Tibial nerve (tissue), 4 donors: ENCODE measurements around the gene ETV6. TPM values are rescaled to one million over a fixed set of nuclear protein-coding genes. Genes with fewer than 3 reads are reported as not detected.

ENCODE experiments used
- DNase-seq, 2 donors: peaks; one replicate each; pipeline ENCODE4 v3.0.0-alpha.2; 2019; ENCODE audit warnings: low spot score in 2 of 2
- H3K27ac ChIP-seq, 4 donors: fragments of 200-600 bp; sonication (generic) in 3 of 4; one replicate each; pipeline ENCODE4 v1.5.1; 2017 to 2019; ENCODE audit warnings: mild to moderate bottlenecking in 1 of 4
- H3K27me3 ChIP-seq, 2 donors: fragments of 200-600 bp; sonication (generic) in 1 of 2; one replicate each; pipeline versions ENCODE4 v1.5.1 to v1.6.0; 2017 to 2019
- H3K36me3 ChIP-seq, 3 donors: fragments of 200-600 bp; sonication (generic); one replicate each; pipeline ENCODE4 v1.5.1; 2018 to 2019
- H3K4me1 ChIP-seq, 4 donors: fragments of 200-600 bp; sonication (generic) in 3 of 4; one replicate each; pipeline ENCODE4 v1.5.1; 2017 to 2019
- H3K4me3 ChIP-seq, 4 donors: fragments of 200-600 bp; sonication (generic) in 3 of 4; one replicate each; pipeline ENCODE4 v1.5.1; 2017 to 2019; ENCODE audit warnings: mild to moderate bottlenecking in 1 of 4, moderate library complexity in 1 of 4
- H3K9me3 ChIP-seq, 4 donors: fragments of 200-600 bp; sonication (generic) in 3 of 4; one replicate each; pipeline ENCODE4 v1.5.1; 2017 to 2019
- EP300 ChIP-seq, 2 donors: sonication (generic); formaldehyde crosslinking; IDR thresholded peaks; one replicate each; pipeline ENCODE4 v1.6.1; 2017; ENCODE audit warnings: antibody characterized with exemption in 2 of 2, mild to moderate bottlenecking in 1 of 2
- POLR2A ChIP-seq, 2 donors: fragments of 450-650 bp; IDR thresholded peaks; one replicate each; pipeline ENCODE4 v1.6.1; 2017; ENCODE audit warnings: antibody characterized with exemption in 2 of 2, mild to moderate bottlenecking in 2 of 2, moderate library complexity in 2 of 2
- WGBS, 2 donors: methylation state at CpG; one replicate each; pipeline ENCODE4 v1.1.5; 2018; 5-methylcytosine and 5-hydroxymethylcytosine counted together
- total RNA-seq, 4 donors: library from RNA; depleted of rRNA; stranded (reverse); fragments of >200 nt; gene quantifications; one replicate each; pipeline ENCODE4 v1.1.0, GENCODE V29; 2016
- TF ChIP-seq, protein P1 (sequence below), 5 experiments: fragments of 200-600 bp in 3 of 5; fragments of 450-650 bp in 2 of 5; sonication (generic) in 3 of 5; IDR thresholded peaks; one replicate each; pipeline ENCODE4 v1.5.1; 2016 to 2019; ENCODE audit warnings: antibody characterized with exemption in 5 of 5, mild to moderate bottlenecking in 3 of 5, moderate library complexity in 2 of 5

Gene ETV6
- total RNA-seq, 4 donors from 2014 or later = 6.7 to 14.1 (median 8.3) TPM

DNA sequence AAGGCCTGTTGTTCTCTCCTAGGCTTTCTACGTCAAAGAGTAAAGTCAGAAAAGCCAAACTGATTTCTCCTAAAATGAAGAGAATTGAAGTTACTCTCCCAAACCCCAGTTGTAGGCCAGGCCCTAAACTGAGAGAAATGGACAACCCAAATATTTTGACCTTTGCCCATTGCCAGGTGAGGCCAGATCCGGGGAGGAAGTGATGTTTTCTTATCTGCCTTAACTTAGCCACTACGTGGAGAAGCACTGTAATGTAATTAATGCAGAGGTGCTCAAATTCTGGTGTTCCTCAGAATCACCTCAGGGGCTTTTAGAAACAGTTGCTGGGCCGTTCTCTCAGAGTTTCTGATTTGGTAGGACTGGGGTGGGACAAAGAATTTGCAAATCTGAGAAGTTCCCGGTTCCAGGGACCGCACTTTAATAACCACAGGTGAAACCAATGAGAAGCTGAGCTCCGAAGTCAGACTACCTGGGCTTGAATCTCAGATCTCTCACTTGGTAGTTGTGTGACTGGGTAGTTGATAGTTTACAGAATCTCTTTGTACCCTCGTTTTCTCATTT, 73.2 kb downstream of the ETV6 start:
- TF ChIP-seq, protein P1, sequence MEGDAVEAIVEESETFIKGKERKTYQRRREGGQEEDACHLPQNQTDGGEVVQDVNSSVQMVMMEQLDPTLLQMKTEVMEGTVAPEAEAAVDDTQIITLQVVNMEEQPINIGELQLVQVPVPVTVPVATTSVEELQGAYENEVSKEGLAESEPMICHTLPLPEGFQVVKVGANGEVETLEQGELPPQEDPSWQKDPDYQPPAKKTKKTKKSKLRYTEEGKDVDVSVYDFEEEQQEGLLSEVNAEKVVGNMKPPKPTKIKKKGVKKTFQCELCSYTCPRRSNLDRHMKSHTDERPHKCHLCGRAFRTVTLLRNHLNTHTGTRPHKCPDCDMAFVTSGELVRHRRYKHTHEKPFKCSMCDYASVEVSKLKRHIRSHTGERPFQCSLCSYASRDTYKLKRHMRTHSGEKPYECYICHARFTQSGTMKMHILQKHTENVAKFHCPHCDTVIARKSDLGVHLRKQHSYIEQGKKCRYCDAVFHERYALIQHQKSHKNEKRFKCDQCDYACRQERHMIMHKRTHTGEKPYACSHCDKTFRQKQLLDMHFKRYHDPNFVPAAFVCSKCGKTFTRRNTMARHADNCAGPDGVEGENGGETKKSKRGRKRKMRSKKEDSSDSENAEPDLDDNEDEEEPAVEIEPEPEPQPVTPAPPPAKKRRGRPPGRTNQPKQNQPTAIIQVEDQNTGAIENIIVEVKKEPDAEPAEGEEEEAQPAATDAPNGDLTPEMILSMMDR (IDR thresholded peaks at IDR 0.05) = no peak
- TF ChIP-seq POLR2A (IDR thresholded peaks at IDR 0.05) (no peak), EP300 (IDR thresholded peaks at IDR 0.05) (no peak)
- Histone ChIP-seq H3K9me3 (no peaks in the 10 kb centered on the region), H3K36me3 (no peaks in the 10 kb centered on the region), H3K27ac (no peak overlapping the region), H3K27me3 (no peaks in the 10 kb centered on the region), H3K4me1 (peaks cover 0 to 32% (median 22%) of the 10 kb centered on the region in 4 donors), H3K4me3 (no peak overlapping the region)
- WGBS, 2 donors = 73 to 80% methylated on average over 8 of the region's 8 CpGs
- no peak for DNase-seq

DNA sequence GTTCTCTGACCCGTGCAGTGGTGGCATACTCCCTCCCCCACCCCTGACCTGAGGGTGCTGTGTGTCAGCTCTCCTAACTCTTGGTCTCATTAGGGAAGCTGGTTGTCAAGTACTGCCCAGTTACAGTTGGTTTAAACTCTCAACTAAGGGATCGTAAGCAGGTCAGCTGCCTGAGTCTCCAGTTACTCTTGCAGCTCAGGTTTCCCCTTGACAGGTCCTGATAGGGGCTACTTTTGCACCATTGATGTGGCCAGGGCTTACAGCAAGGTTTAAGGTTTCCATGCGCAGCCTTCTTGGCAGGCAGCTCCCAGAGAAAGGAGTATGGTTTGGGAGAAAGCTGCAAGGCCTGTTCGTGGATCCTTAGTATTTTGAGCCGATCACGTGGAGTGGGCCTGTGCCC, 74.5 kb downstream of the ETV6 start:
- no peak for DNase-seq
- H3K27ac ChIP-seq = no peak overlapping the region
- H3K4me1 ChIP-seq = peaks cover 0 to 31% (median 24%) of the 10 kb centered on the region in 4 donors
- WGBS, 2 donors = 70 to 74% methylated on average over 6 of the region's 6 CpGs
- no peaks in the 10 kb centered on the region for H3K9me3 ChIP-seq
- H3K36me3 ChIP-seq = no peaks in the 10 kb centered on the region
- no peaks in the 10 kb centered on the region for H3K27me3 ChIP-seq
- TF ChIP-seq EP300 (IDR thresholded peaks at IDR 0.05) (no peak), POLR2A (IDR thresholded peaks at IDR 0.05) (no peak)
- TF ChIP-seq, protein P1 (IDR thresholded peaks at IDR 0.05) = no peak
- H3K4me3 ChIP-seq = no peak overlapping the region

DNA sequence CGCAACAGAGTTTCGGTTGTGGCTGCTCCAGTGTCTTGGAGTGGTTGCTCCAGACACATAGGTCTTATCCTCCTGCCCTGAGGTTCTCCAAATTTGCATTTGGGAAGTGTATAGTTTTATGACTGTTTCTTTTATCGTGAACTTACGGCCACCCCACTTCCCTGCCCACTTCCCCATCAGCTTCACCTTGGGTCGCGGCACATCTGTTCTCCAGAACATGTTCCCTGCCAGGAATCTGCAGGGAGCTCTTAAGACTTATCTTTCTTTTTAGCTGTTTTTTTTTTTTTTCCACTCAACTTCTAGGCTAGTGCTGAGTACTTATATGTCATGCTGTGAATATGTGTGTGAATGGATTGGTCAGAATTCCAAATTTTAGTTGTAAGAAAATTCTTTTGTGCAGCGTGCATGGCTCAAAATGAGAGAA, 75.4 kb downstream of the ETV6 start:
- H3K27ac ChIP-seq = no peak overlapping the region
- 38 to 54% methylated on average over 7 of the region's 7 CpGs for WGBS, 2 donors
- H3K4me3 ChIP-seq = no peak overlapping the region
- H3K9me3 ChIP-seq = no peaks in the 10 kb centered on the region
- TF ChIP-seq, protein P1 (IDR thresholded peaks at IDR 0.05) = no peak
- TF ChIP-seq POLR2A (IDR thresholded peaks at IDR 0.05) (no peak), EP300 (IDR thresholded peaks at IDR 0.05) (no peak)
- no peaks in the 10 kb centered on the region for H3K36me3 ChIP-seq
- H3K4me1 ChIP-seq = peaks cover 0 to 40% (median 15%) of the 10 kb centered on the region in 4 donors
- DNase-seq = no peak
- no peaks in the 10 kb centered on the region for H3K27me3 ChIP-seq

DNA sequence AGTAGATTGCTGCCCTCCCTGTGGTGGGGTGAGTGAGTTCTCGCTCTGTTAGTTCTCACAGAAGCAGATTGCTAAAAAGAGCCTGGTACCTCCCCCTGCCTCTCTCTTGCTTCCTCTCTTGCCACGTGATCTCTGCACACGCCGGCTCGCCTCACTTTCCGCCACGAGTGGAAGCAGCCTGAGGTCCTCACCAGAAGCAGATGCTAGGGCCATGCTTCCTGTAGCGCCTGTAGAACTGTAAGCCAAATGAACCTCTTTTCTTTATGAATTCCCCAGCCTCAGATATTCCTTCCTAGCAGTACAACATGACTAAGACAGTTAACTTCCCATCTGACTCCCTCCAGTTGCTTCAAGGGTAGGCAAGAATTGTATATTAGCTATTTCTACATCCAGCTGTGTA, 76.2 kb downstream of the ETV6 start:
- DNase-seq = no peak
- peaks cover 0 to 46% (median 16%) of the 10 kb centered on the region in 4 donors for H3K4me1 ChIP-seq
- no peaks in the 10 kb centered on the region for H3K9me3 ChIP-seq
- 94 to 98% methylated on average over 8 of the region's 8 CpGs for WGBS, 2 donors
- no peaks in the 10 kb centered on the region for H3K27me3 ChIP-seq
- H3K27ac ChIP-seq = no peak overlapping the region
- TF ChIP-seq EP300 (IDR thresholded peaks at IDR 0.05) (no peak), POLR2A (IDR thresholded peaks at IDR 0.05) (no peak)
- TF ChIP-seq, protein P1 (IDR thresholded peaks at IDR 0.05) = no peak
- H3K36me3 ChIP-seq = no peaks in the 10 kb centered on the region
- no peak overlapping the region for H3K4me3 ChIP-seq

DNA sequence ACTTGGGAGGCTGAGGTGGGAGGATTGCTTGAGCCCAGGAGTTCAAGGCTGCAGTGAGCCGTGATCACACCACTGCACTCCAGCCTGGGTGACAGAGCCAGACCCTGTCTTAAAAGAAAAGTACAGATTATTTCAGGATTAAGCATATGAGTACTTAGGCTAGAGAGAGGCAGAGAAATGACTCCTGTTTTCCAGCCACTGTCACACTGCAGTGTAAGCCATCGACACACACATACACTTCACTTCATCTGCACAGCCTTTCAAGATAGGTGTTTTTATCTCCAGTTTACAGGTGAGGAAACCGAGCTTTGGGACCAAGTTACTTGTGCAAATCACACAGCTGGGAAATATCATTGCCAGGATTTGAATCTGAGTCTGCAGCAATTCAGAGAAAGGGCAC, 77.2 kb downstream of the ETV6 start:
- peaks cover 0 to 53% (median 21%) of the 10 kb centered on the region in 4 donors for H3K4me1 ChIP-seq
- H3K4me3 ChIP-seq = no peak overlapping the region

More for the DNA sequence above, 77.2 kb downstream of the ETV6 start:
- no peaks in the 10 kb centered on the region for H3K27me3 ChIP-seq
- 88% methylated on average over 3 of the region's 3 CpGs for WGBS, 2 donors
- H3K36me3 ChIP-seq = no peaks in the 10 kb centered on the region
- no peak overlapping the region for H3K27ac ChIP-seq
- no peaks in the 10 kb centered on the region for H3K9me3 ChIP-seq
- TF ChIP-seq POLR2A (IDR thresholded peaks at IDR 0.05) = no peak
- no peak for TF ChIP-seq EP300 (IDR thresholded peaks at IDR 0.05)
- TF ChIP-seq, protein P1 (IDR thresholded peaks at IDR 0.05) = no peak
- no peak for DNase-seq
